CD8-positive, alpha-beta memory T cell (primary cell): ENCODE data around the gene PAQR4. TPM values are rescaled to one million over a fixed set of nuclear protein-coding genes. Genes with fewer than 3 reads are reported as not detected.

Experiments
- CTCF ChIA-PET: fragments of 350-600 bp; sonication (Branson Sonifier 250); formaldehyde crosslinking; loops from one replicate; lab custom pipeline; 2021; ENCODE audit warnings: antibody characterized with exemption; lab: Charles Lee
- POLR2A ChIA-PET: fragments of 350-600 bp; sonication (Branson Sonifier 250); formaldehyde crosslinking; loops from one replicate; lab custom pipeline; 2021; ENCODE audit warnings: antibody characterized with exemption; lab: Charles Lee
- DNase-seq, 5 donors: peaks; one replicate each; pipeline versions ENCODE4 v3.0.0 to v3.0.0-alpha.2; 2020 to 2022; ENCODE audit warnings: mixed read lengths in 1 of 5
- H3K27ac ChIP-seq: one replicate; pipeline ENCODE4 v1.7.0; 2013; ENCODE audit warnings: low read depth, mild to moderate bottlenecking, low read length, moderate library complexity
- H3K27me3 ChIP-seq: 2 replicates; pipeline ENCODE4 v1.7.0; 2013; ENCODE audit warnings: low read length, mild to moderate bottlenecking; ENCODE audit not compliant: insufficient read depth, poor library complexity, severe bottlenecking
- H3K36me3 ChIP-seq: 2 replicates; pipeline ENCODE4 v1.7.0; 2013; ENCODE audit warnings: mild to moderate bottlenecking, low read length, moderate library complexity; ENCODE audit not compliant: insufficient read depth
- H3K4me1 ChIP-seq: 2 replicates; pipeline ENCODE4 v1.7.0; 2013; ENCODE audit warnings: mild to moderate bottlenecking, low read length, moderate library complexity; ENCODE audit not compliant: insufficient read depth
- H3K4me3 ChIP-seq: 2 replicates; pipeline ENCODE4 v1.7.0; 2013; ENCODE audit warnings: mild to moderate bottlenecking, low read length
- H3K9me3 ChIP-seq: 2 replicates; pipeline ENCODE4 v1.7.0; 2013; ENCODE audit warnings: mild to moderate bottlenecking, low read length
- H3K27ac Mint-ChIP-seq, 8 donors: one replicate each; pipeline ENCODE4 v1.8.0; 2020 to 2021; ENCODE audit warnings: mixed read lengths in 8 of 8, mild to moderate bottlenecking in 6 of 8, inconsistent platforms in 3 of 8, moderate library complexity in 3 of 8
- H3K27me3 Mint-ChIP-seq, 2 donors: one replicate each; pipeline ENCODE4 v1.8.0; 2020 to 2021; ENCODE audit warnings: mixed read lengths in 2 of 2, mild to moderate bottlenecking in 1 of 2, moderate library complexity in 1 of 2
- H3K36me3 Mint-ChIP-seq, 3 donors: one replicate each; pipeline ENCODE4 v1.8.0; 2020 to 2021; ENCODE audit warnings: mixed read lengths in 3 of 3, inconsistent platforms in 1 of 3, mild to moderate bottlenecking in 1 of 3
- H3K4me1 Mint-ChIP-seq, 3 donors: one replicate each; pipeline ENCODE4 v1.8.0; 2020 to 2021; ENCODE audit warnings: mixed read lengths in 3 of 3, inconsistent platforms in 1 of 3, mild to moderate bottlenecking in 1 of 3
- H3K4me3 Mint-ChIP-seq, 7 donors: one replicate each; pipeline ENCODE4 v1.8.0; 2020 to 2021; ENCODE audit warnings: mixed read lengths in 7 of 7, mild to moderate bottlenecking in 6 of 7, moderate library complexity in 4 of 7, inconsistent platforms in 2 of 7
- H3K9me3 Mint-ChIP-seq, 5 donors: one replicate each; pipeline ENCODE4 v1.8.0; 2020 to 2022; ENCODE audit warnings: mixed read lengths in 5 of 5, mild to moderate bottlenecking in 3 of 5, moderate library complexity in 2 of 5, inconsistent platforms in 1 of 5
- polyA plus RNA-seq: library from polyadenylated mRNA; unstranded; fragments of 300-500 nt; fragmentation: Illumina TruSeq; gene quantifications from one replicate; pipeline ENCODE4 v1.2.3, GENCODE V29; 2021
- total RNA-seq, 2 experiments: library from RNA; stranded (reverse); gene quantifications; one replicate each; pipeline ENCODE4 v1.2.3, GENCODE V29; 2021

PAQR4 gene
- total and polyA plus RNA-seq, 3 experiments from 2014 or later, result 1.5 to 39.0 (median 38.7) TPM

- no peaks in the 10 kb centered on the region for H3K9me3 ChIP-seq
- no peak overlapping the region for H3K27ac ChIP-seq
- peaks cover 3% of the 10 kb centered on the region for H3K27me3 ChIP-seq
- H3K36me3 ChIP-seq, result no peaks in the 10 kb centered on the region
- H3K4me3 Mint-ChIP-seq, result no peak overlapping the region
- no peak overlapping the region for H3K4me3 ChIP-seq
- H3K4me1 Mint-ChIP-seq, result peaks cover 0 to 15% (median 0%) of the 10 kb centered on the region in 3 donors
- no peaks in the 10 kb centered on the region for H3K9me3 Mint-ChIP-seq
- no peak for DNase-seq
- POLR2A ChIA-PET, result no interaction called here
- no peak overlapping the region for H3K27ac Mint-ChIP-seq
- peaks cover 8% of the 10 kb centered on the region for H3K4me1 ChIP-seq
- no peaks in the 10 kb centered on the region for H3K36me3 Mint-ChIP-seq
- peaks cover 0 to 16% of the 10 kb centered on the region in 2 donors for H3K27me3 Mint-ChIP-seq
- CTCF ChIA-PET, result interaction anchor here (1.0 to 1.4 kb wide), 4 partner anchors 10 to 17 kb away, joined by 3 to 4 read pairs (median 3); partner anchors contain the start of genes HCFC1R1 and THOC6
Observed at GRCh38 chr16:3013998-3014690, 45.0 kb downstream of the PAQR4 start.

GRCh38 chr16:3014971-3015370, 45.8 kb downstream of the PAQR4 start:
- no peak overlapping the region for H3K27ac Mint-ChIP-seq
- Histone ChIP-seq H3K4me1 (peaks cover 14% of the 10 kb centered on the region), H3K27me3 (peaks cover 3% of the 10 kb centered on the region), H3K27ac (no peak overlapping the region), H3K9me3 (no peaks in the 10 kb centered on the region), H3K36me3 (no peaks in the 10 kb centered on the region), H3K4me3 (no peak overlapping the region)
- no peaks in the 10 kb centered on the region for H3K9me3 Mint-ChIP-seq
- H3K27me3 Mint-ChIP-seq, result peaks cover under 1 to 16% of the 10 kb centered on the region in 2 donors
- no peak overlapping the region for H3K4me3 Mint-ChIP-seq
- no peaks in the 10 kb centered on the region for H3K36me3 Mint-ChIP-seq
- ChIA-PET POLR2A (no interaction called here), CTCF (interaction anchor here (1.0 to 1.4 kb wide), 4 partner anchors 9 to 16 kb away, joined by 3 to 4 read pairs (median 3); partner anchors contain the start of genes HCFC1R1 and THOC6)
- H3K4me1 Mint-ChIP-seq, result peaks cover 2 to 20% (median 3%) of the 10 kb centered on the region in 3 donors
- DNase-seq, result no peak

DNA sequence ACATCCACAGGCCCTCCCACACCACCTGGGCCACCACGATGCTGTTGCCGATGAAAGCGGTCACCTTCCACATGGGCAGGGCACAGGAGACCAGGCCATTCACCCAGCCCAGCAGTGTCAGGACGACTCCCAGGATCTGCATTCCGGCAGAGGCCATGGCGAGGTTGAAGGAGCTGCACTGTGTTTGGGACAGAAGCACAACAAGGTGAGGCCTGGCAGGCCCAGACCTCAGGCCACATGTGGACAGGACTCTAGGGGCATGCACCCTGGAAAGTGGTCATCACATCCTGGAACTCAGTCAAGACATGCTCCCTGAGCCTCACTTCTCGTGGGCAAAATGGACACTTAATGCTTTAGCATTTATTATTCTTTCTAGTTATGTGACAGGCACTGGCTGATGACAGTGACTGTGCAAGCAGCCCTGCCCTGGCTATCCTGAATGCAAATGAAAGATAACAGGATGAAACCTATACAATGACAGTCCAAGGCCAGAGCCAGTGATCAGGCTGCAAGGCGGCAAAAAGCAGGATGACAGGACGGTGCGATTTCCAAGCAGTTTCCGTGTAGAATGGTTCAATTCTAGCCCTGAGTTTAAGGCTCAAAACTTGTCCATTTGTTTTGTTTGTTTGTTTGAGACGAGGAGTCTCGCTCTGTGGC, 46.8 kb downstream of the PAQR4 start:
- CTCF ChIA-PET, result interaction anchor here (1.5 kb wide), 1 partner anchor 12 kb away, joined by 3 read pairs; no protein-coding TSS in a partner anchor
- peaks cover 2 to 16% of the 10 kb centered on the region in 2 donors for H3K27me3 Mint-ChIP-seq
- POLR2A ChIA-PET, result no interaction called here

DNA sequence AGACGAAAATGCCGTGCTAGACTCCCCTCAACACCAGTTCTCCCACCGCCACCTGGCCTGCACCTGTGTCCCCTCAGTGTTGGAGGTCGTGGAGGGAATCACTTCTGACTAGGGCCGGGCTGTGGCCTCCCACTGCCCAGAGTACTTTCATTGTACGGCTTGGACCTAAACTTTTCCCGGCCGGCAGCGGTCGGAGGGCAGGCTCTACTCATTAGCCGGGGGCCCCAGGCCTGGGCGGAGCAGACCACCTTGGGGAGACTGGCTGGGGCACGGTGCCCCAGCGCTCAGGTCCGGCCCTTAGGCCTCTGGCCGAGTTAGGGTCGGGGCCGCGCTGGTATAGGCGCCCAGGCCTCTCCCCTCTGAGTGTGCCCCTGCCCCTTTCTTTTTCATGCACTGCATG, 48.2 kb downstream of the PAQR4 start:
- ChIA-PET CTCF (interaction anchor here (1.0 to 1.5 kb wide), 2 partner anchors 10 to 11 kb away, joined by 3 read pairs; no protein-coding TSS in a partner anchor), POLR2A (no interaction called here)
- Histone ChIP-seq H3K4me1 (peaks cover 29% of the 10 kb centered on the region), H3K27me3 (no peaks in the 10 kb centered on the region), H3K4me3 (no peak overlapping the region), H3K9me3 (no peaks in the 10 kb centered on the region), H3K36me3 (no peaks in the 10 kb centered on the region), H3K27ac (no peak overlapping the region)
- H3K27me3 Mint-ChIP-seq, result peaks cover 2 to 14% of the 10 kb centered on the region in 2 donors
- H3K4me1 Mint-ChIP-seq, result peaks cover 20 to 40% (median 21%) of the 10 kb centered on the region in 3 donors
- no peak overlapping the region for H3K27ac Mint-ChIP-seq
- H3K36me3 Mint-ChIP-seq, result no peaks in the 10 kb centered on the region
- DNase-seq, result no peak
- H3K9me3 Mint-ChIP-seq, result no peaks in the 10 kb centered on the region
- no peak overlapping the region for H3K4me3 Mint-ChIP-seq

More for the DNA sequence above, 46.8 kb downstream of the PAQR4 start:
- Mint-ChIP-seq H3K27ac (no peak overlapping the region), H3K9me3 (no peaks in the 10 kb centered on the region), H3K4me1 (peaks cover 7 to 29% (median 7%) of the 10 kb centered on the region in 3 donors), H3K36me3 (no peaks in the 10 kb centered on the region), H3K4me3 (peak overlapping the region in 1 of 7 donors; percentile 31)
- Histone ChIP-seq H3K27ac (no peak overlapping the region), H3K27me3 (peaks cover 3% of the 10 kb centered on the region), H3K9me3 (no peaks in the 10 kb centered on the region), H3K4me3 (no peak overlapping the region), H3K4me1 (peaks cover 16% of the 10 kb centered on the region), H3K36me3 (no peaks in the 10 kb centered on the region)
- DNase-seq, result no peak

GRCh38 chr16:3017794-3018506, 48.8 kb downstream of the PAQR4 start, which contains the start of gene CLDN6:
TSS of gene CLDN6 (minus strand) at chr16:3018183. CDS start at chr16:3016021, 2,162 bp downstream.
- Mint-ChIP-seq H3K27me3 (peaks cover 2 to 8% of the 10 kb centered on the region in 2 donors), H3K4me1 (peaks cover 26 to 41% (median 27%) of the 10 kb centered on the region in 3 donors), H3K4me3 (peak within 1 kb of the TSS in 2 of 7 donors; percentile 28 to 48), H3K27ac (peak within 1 kb of the TSS in 2 of 8 donors; percentile 43 to 50), H3K36me3 (no peaks in the 10 kb centered on the region), H3K9me3 (no peaks in the 10 kb centered on the region)
- no peak within 1 kb of the TSS for H3K27ac ChIP-seq
- no peak within 1 kb of the TSS for H3K4me3 ChIP-seq
- ChIA-PET CTCF (interaction anchor here (5.8 to 17.8 kb wide), 2 partner anchors 12 kb away, joined by 58 to 289 read pairs; partner anchors contain the start of gene CLDN9), POLR2A (no interaction called here)
- H3K36me3 ChIP-seq, result no peaks in the 10 kb centered on the region
- H3K27me3 ChIP-seq, result no peaks in the 10 kb centered on the region
- peaks cover 35% of the 10 kb centered on the region for H3K4me1 ChIP-seq
- H3K9me3 ChIP-seq, result no peaks in the 10 kb centered on the region
- no peak for DNase-seq

DNA sequence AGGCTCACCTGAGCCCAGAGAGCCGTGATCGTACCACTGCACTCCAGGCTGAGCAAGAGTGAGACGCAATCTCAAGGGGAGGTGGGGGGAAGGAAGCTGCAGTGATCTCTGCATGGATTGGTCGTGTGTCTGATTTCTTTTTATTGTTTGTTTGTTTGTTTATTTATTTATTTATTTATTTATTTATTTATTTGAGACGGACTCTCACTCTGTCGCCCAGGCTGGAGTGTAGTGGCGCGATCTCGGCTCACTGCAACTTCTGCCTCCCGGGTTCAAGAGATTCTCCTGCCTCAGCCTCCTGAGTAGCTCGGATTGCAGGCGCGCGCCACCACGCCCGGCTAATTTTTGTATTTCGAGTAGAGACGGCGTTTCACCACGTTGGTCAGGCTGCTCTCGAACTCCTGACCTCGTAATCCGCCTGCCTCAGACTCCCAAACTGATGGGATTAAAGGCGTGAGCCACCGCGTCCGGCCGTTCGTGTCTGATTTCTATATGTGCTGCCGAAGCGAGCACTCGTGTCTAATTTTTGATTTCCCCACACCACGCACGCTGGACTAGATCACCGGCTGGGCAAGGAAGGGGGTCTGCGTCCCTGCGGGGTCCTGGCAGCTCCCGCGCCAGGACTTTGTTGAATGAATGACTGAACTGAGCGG, 50.6 kb downstream of the PAQR4 start:
- no peaks in the 10 kb centered on the region for H3K27me3 ChIP-seq
- no peaks in the 10 kb centered on the region for H3K36me3 ChIP-seq
- ChIA-PET CTCF (interaction anchor here (1.5 to 17.8 kb wide), 3 partner anchors 10 to 39 kb away, joined by 4 to 289 read pairs (median 58); partner anchors contain the start of gene CLDN9), POLR2A (interaction anchor here (0.6 to 1.8 kb wide), 7 partner anchors 8 to 139 kb away, joined by 3 to 7 read pairs (median 4); no protein-coding TSS in a partner anchor)
- no peaks in the 10 kb centered on the region for H3K9me3 Mint-ChIP-seq
- DNase-seq, result no peak
- H3K4me3 ChIP-seq, result peak overlapping the region; percentile 45
- peak overlapping the region; percentile 54 to 91 (median 76) for H3K27ac Mint-ChIP-seq
- peaks cover 47% of the 10 kb centered on the region for H3K4me1 ChIP-seq
- peak overlapping the region; percentile 83 to 95 (median 87) for H3K4me3 Mint-ChIP-seq
- H3K27me3 Mint-ChIP-seq, result peaks cover 2 to 3% of the 10 kb centered on the region in 2 donors
- H3K36me3 Mint-ChIP-seq, result peaks cover 0 to 6% (median 3%) of the 10 kb centered on the region in 3 donors
- peaks cover 37 to 56% (median 42%) of the 10 kb centered on the region in 3 donors for H3K4me1 Mint-ChIP-seq
- H3K27ac ChIP-seq, result no peak overlapping the region
- H3K9me3 ChIP-seq, result no peaks in the 10 kb centered on the region

DNA sequence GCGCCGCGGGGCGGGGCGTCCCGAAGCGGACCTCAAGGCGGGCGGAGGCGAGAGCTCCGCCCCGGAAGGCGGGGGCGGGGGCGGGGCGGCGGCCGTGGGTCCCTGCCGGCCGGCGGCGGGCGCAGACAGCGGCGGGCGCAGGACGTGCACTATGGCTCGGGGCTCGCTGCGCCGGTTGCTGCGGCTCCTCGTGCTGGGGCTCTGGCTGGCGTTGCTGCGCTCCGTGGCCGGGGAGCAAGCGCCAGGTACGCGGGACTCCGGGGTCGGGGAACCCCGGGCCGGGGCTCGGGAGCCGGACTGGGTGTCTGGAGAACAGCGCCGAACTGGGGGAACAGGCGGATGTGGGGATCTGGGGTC, 51.1 kb downstream of the PAQR4 start, which contains the start of gene TNFRSF12A:
Gene TNFRSF12A (plus strand): TSS at position 122 of the 357 bp plus-strand sequence. CDS start 30 bp downstream, at position 152.
- H3K27ac Mint-ChIP-seq, result peak within 1 kb of the TSS; percentile 78 to 95 (median 92)
- peak within 1 kb of the TSS; percentile 83 to 98 (median 93) for H3K4me3 Mint-ChIP-seq
- peaks cover 47% of the 10 kb centered on the region for H3K4me1 ChIP-seq
- ChIA-PET POLR2A (interaction anchor here (1.0 to 1.8 kb wide), 6 partner anchors 8 to 138 kb away, joined by 3 to 7 read pairs (median 4); no protein-coding TSS in a partner anchor), CTCF (interaction anchor here (1.2 to 17.8 kb wide), 4 partner anchors 10 to 38 kb away, joined by 3 to 289 read pairs (median 31); partner anchors contain the start of gene CLDN9)
- no peaks in the 10 kb centered on the region for H3K9me3 ChIP-seq
- H3K4me3 ChIP-seq, result peak within 1 kb of the TSS; percentile 70
- H3K27me3 ChIP-seq, result no peaks in the 10 kb centered on the region
- no peaks in the 10 kb centered on the region for H3K9me3 Mint-ChIP-seq
- no peaks in the 10 kb centered on the region for H3K36me3 ChIP-seq
- peaks cover 0 to 2% of the 10 kb centered on the region in 2 donors for H3K27me3 Mint-ChIP-seq
- peaks cover 37 to 56% (median 42%) of the 10 kb centered on the region in 3 donors for H3K4me1 Mint-ChIP-seq
- H3K36me3 Mint-ChIP-seq, result peaks cover 0 to 6% (median 3%) of the 10 kb centered on the region in 3 donors
- DNase-seq, result peak; percentile 45 to 75 (median 66)
- H3K27ac ChIP-seq, result peak within 1 kb of the TSS; percentile 78
